GM12891 (cell line): ENCODE results near the gene MYH16.

ENCODE experiments used
- PAX5 ChIP-seq: IDR thresholded peaks from 2 replicates; pipeline ENCODE4 v1.6.1; 2011; ENCODE audit warnings: low read length, moderate library complexity, mild to moderate bottlenecking; ENCODE audit not compliant: insufficient read depth, severe bottlenecking
- POLR2A ChIP-seq: IDR thresholded peaks from 2 replicates; pipeline ENCODE4 v1.6.1; 2011; ENCODE audit warnings: low read depth, low read length, control low read depth
- POLR2AphosphoS5 ChIP-seq: IDR thresholded peaks from 2 replicates; pipeline ENCODE4 v1.6.1; 2011; ENCODE audit warnings: low read depth, low read length, control low read depth
- POU2F2 ChIP-seq: IDR thresholded peaks from 2 replicates; pipeline ENCODE4 v1.6.1; 2011; ENCODE audit warnings: low read depth, mild to moderate bottlenecking, control low read depth, low read length, moderate library complexity
- SPI1 ChIP-seq: IDR thresholded peaks from 2 replicates; pipeline ENCODE4 v1.6.1; 2011; ENCODE audit warnings: low read depth, low read length, control low read depth
- TAF1 ChIP-seq: IDR thresholded peaks from 2 replicates; pipeline ENCODE4 v1.6.1; 2011; ENCODE audit warnings: low read depth, low read length, control low read depth

DNA sequence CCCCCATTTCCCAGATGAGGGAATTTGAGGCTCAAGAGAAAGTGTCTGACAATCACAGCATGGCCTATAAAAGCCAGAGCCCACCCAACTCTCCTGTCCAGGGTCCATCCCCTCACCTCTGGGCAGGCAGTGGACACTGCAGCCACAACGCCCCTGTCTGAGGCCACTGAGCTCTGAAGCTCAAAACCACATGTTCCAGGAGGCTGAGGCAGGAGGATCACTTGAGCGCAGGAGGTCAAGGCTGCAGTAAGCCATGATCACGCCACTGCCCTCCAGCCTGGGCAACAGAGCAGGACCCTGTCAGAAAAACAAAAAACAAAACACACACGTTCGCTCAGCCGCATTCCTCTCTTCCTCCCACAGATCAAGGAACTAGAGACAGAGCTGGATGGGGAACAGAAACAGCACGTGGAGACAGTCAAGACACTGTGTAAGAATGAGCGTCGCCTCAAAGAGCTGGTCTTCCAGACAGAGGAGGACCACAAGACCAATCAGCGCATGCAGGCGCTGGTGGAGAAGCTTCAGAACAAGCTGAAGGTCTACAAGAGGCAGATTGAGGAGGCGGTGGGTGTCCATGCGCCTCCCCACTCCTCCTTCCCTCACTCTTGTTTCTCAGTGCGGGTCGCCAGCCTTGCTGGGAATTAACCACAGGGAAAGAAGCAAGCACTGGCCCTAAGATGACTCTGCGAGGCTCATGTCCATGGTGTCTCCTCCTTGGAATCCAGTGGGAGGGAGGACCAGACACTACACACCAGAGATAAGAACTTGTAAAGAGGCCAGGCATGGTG, 33.0 kb downstream of the MYH16 start:
- TF ChIP-seq POLR2AphosphoS5 (no peak), POLR2A (no peak), POU2F2 (no peak), TAF1 (no peak), PAX5 (no peak), SPI1 (no peak)
